Effector memory CD8-positive, alpha-beta T cell (primary cell): Measurements from ENCODE around the gene CCDC146.
"Not testable (repeated sequence)": the region's sequence is repeated elsewhere in the genome, so short reads cannot be mapped to it uniquely, and the experiment has no call there.

Experiments
- ATAC-seq: fragments of 150-1000 bp; cut with Tn5 transposase; replicated peaks from 2 replicates; pipeline ENCODE4 v1.10.0; 2021; ENCODE audit warnings: mild to moderate bottlenecking, moderate library complexity
- DNase-seq, 3 experiments: peaks; one replicate each; pipeline ENCODE4 v3.0.0; 2021
- H3K27ac Mint-ChIP-seq, 2 donors: one replicate each; pipeline ENCODE4 v1.8.0; 2022; ENCODE audit warnings: mild to moderate bottlenecking in 2 of 2, mixed read lengths in 2 of 2, moderate library complexity in 2 of 2
- H3K27me3 Mint-ChIP-seq, 2 donors: one replicate each; pipeline ENCODE4 v1.8.0; 2022; ENCODE audit warnings: mixed read lengths in 2 of 2
- H3K36me3 Mint-ChIP-seq: one replicate; pipeline ENCODE4 v1.8.0; 2022; ENCODE audit warnings: mild to moderate bottlenecking, moderate library complexity, mixed read lengths; ENCODE audit not compliant: insufficient read depth
- H3K4me1 Mint-ChIP-seq, 2 donors: one replicate each; pipeline ENCODE4 v1.8.0; 2022; ENCODE audit warnings: low read depth in 2 of 2, mixed read lengths in 2 of 2
- H3K4me3 Mint-ChIP-seq, 2 donors: one replicate each; pipeline ENCODE4 v1.8.0; 2022; ENCODE audit warnings: mild to moderate bottlenecking in 2 of 2, mixed read lengths in 2 of 2, moderate library complexity in 2 of 2
- H3K9me3 Mint-ChIP-seq, 2 donors: one replicate each; pipeline ENCODE4 v1.8.0; 2022; ENCODE audit warnings: mixed read lengths in 2 of 2

CCDC146 gene

GRCh38 chr7:77248154-77248553 lies 125.7 kb downstream of the CCDC146 start:
- peaks cover 0 to 2% of the 10 kb centered on the region in 2 donors for H3K4me1 Mint-ChIP-seq
- H3K9me3 Mint-ChIP-seq = no peaks in the 10 kb centered on the region
- DNase-seq (no peak), ATAC-seq (no peak)
- no peak overlapping the region for H3K4me3 Mint-ChIP-seq
- no peak overlapping the region for H3K27ac Mint-ChIP-seq
- no peaks in the 10 kb centered on the region for H3K36me3 Mint-ChIP-seq
- H3K27me3 Mint-ChIP-seq = no peaks in the 10 kb centered on the region

GRCh38 chr7:77252506-77252905 lies 130.1 kb downstream of the CCDC146 start:
- Mint-ChIP-seq H3K27ac (no peak overlapping the region), H3K4me3 (no peak overlapping the region), H3K4me1 (peaks cover 0 to 3% of the 10 kb centered on the region in 2 donors), H3K27me3 (no peaks in the 10 kb centered on the region), H3K9me3 (no peaks in the 10 kb centered on the region), H3K36me3 (peaks cover 2% of the 10 kb centered on the region)
- DNase-seq = no peak
- no peak for ATAC-seq

GRCh38 chr7:77253151-77253550 lies 130.7 kb downstream of the CCDC146 start:
- no peaks in the 10 kb centered on the region for H3K9me3 Mint-ChIP-seq
- no peaks in the 10 kb centered on the region for H3K27me3 Mint-ChIP-seq
- peaks cover 0 to 3% of the 10 kb centered on the region in 2 donors for H3K4me1 Mint-ChIP-seq
- no peak overlapping the region for H3K4me3 Mint-ChIP-seq
- H3K36me3 Mint-ChIP-seq = peaks cover 2% of the 10 kb centered on the region
- no peak for ATAC-seq
- no peak overlapping the region for H3K27ac Mint-ChIP-seq
- no peak for DNase-seq

GRCh38 chr7:77254429-77254828 lies 132.0 kb downstream of the CCDC146 start:
- Mint-ChIP-seq H3K4me3 (no peak overlapping the region), H3K36me3 (peaks cover 2% of the 10 kb centered on the region), H3K27me3 (no peaks in the 10 kb centered on the region), H3K9me3 (no peaks in the 10 kb centered on the region), H3K27ac (no peak overlapping the region), H3K4me1 (peaks cover 0 to 3% of the 10 kb centered on the region in 2 donors)
- ATAC-seq (no peak), DNase-seq (no peak)

- Mint-ChIP-seq H3K36me3 (peaks cover 2% of the 10 kb centered on the region), H3K4me1 (peaks cover 0 to 3% of the 10 kb centered on the region in 2 donors), H3K4me3 (no peak overlapping the region), H3K9me3 (no peaks in the 10 kb centered on the region), H3K27me3 (no peaks in the 10 kb centered on the region), H3K27ac (no peak overlapping the region)
- DNase-seq = no peak
- ATAC-seq = no peak
Measured at GRCh38 chr7:77254915-77255314, 132.5 kb downstream of the CCDC146 start.

GRCh38 chr7:77258014-77258413 lies 135.6 kb downstream of the CCDC146 start:
- DNase-seq (no peak), ATAC-seq (no peak)
- H3K4me1 Mint-ChIP-seq = peaks cover 0 to 3% of the 10 kb centered on the region in 2 donors
- no peak overlapping the region for H3K4me3 Mint-ChIP-seq
- no peaks in the 10 kb centered on the region for H3K27me3 Mint-ChIP-seq
- H3K27ac Mint-ChIP-seq = no peak overlapping the region
- peaks cover 2% of the 10 kb centered on the region for H3K36me3 Mint-ChIP-seq
- H3K9me3 Mint-ChIP-seq = no peaks in the 10 kb centered on the region

- DNase-seq = no peak
- ATAC-seq = no peak
- Mint-ChIP-seq H3K9me3 (no peaks in the 10 kb centered on the region), H3K27ac (no peak overlapping the region), H3K36me3 (peaks cover 2% of the 10 kb centered on the region), H3K27me3 (no peaks in the 10 kb centered on the region), H3K4me3 (no peak overlapping the region), H3K4me1 (no peaks in the 10 kb centered on the region)
Measured at GRCh38 chr7:77258593-77258992, 136.2 kb downstream of the CCDC146 start.

GRCh38 chr7:77262316-77262715 lies 139.9 kb downstream of the CCDC146 start:
- ATAC-seq (no peak), DNase-seq (no peak)
- H3K27me3 Mint-ChIP-seq = no peaks in the 10 kb centered on the region
- no peak overlapping the region for H3K4me3 Mint-ChIP-seq
- H3K36me3 Mint-ChIP-seq = no peaks in the 10 kb centered on the region
- no peak overlapping the region for H3K27ac Mint-ChIP-seq
- peaks cover 0 to 5% of the 10 kb centered on the region in 2 donors for H3K4me1 Mint-ChIP-seq
- no peaks in the 10 kb centered on the region for H3K9me3 Mint-ChIP-seq

- no peaks in the 10 kb centered on the region for H3K9me3 Mint-ChIP-seq
- no peak for DNase-seq
- no peaks in the 10 kb centered on the region for H3K27me3 Mint-ChIP-seq
- no peaks in the 10 kb centered on the region for H3K36me3 Mint-ChIP-seq
- H3K27ac Mint-ChIP-seq = no peak overlapping the region
- no peak for ATAC-seq
- peaks cover 0 to 5% of the 10 kb centered on the region in 2 donors for H3K4me1 Mint-ChIP-seq
- no peak overlapping the region for H3K4me3 Mint-ChIP-seq
Measured at GRCh38 chr7:77265666-77266065, 143.3 kb downstream of the CCDC146 start.

- Mint-ChIP-seq H3K4me1 (peaks cover 0 to 5% of the 10 kb centered on the region in 2 donors), H3K36me3 (no peaks in the 10 kb centered on the region), H3K9me3 (no peaks in the 10 kb centered on the region), H3K4me3 (no peak overlapping the region), H3K27me3 (no peaks in the 10 kb centered on the region), H3K27ac (peak overlapping the region in 1 of 2 donors; percentile 44)
- no peak for ATAC-seq
- DNase-seq = no peak
Measured at GRCh38 chr7:77266291-77266794, 143.9 kb downstream of the CCDC146 start.

- ATAC-seq (no peak), DNase-seq (no peak)
- no peak overlapping the region for H3K27ac Mint-ChIP-seq
- no peaks in the 10 kb centered on the region for H3K9me3 Mint-ChIP-seq
- H3K27me3 Mint-ChIP-seq = no peaks in the 10 kb centered on the region
- H3K4me3 Mint-ChIP-seq = no peak overlapping the region
- H3K36me3 Mint-ChIP-seq = no peaks in the 10 kb centered on the region
- peaks cover 0 to 5% of the 10 kb centered on the region in 2 donors for H3K4me1 Mint-ChIP-seq
Measured at GRCh38 chr7:77269360-77270093, 147.1 kb downstream of the CCDC146 start.

- Mint-ChIP-seq H3K4me1 (peaks cover 0 to 5% of the 10 kb centered on the region in 2 donors), H3K27ac (no peak overlapping the region), H3K4me3 (no peak overlapping the region), H3K9me3 (no peaks in the 10 kb centered on the region), H3K36me3 (no peaks in the 10 kb centered on the region), H3K27me3 (no peaks in the 10 kb centered on the region)
- DNase-seq (no peak), ATAC-seq (no peak)
Measured at GRCh38 chr7:77270094-77270480, 147.7 kb downstream of the CCDC146 start.

GRCh38 chr7:77271766-77272165 lies 149.4 kb downstream of the CCDC146 start:
- no peak overlapping the region for H3K4me3 Mint-ChIP-seq
- H3K36me3 Mint-ChIP-seq = no peaks in the 10 kb centered on the region
- H3K9me3 Mint-ChIP-seq = no peaks in the 10 kb centered on the region
- H3K27me3 Mint-ChIP-seq = no peaks in the 10 kb centered on the region
- peaks cover 0 to 7% of the 10 kb centered on the region in 2 donors for H3K4me1 Mint-ChIP-seq
- ATAC-seq (no peak), DNase-seq (no peak)
- no peak overlapping the region for H3K27ac Mint-ChIP-seq

GRCh38 chr7:77275663-77276062 lies 153.2 kb downstream of the CCDC146 start:
- H3K4me3 Mint-ChIP-seq = peak overlapping the region in 1 of 2 donors; percentile 9
- not testable (repeated sequence) for DNase-seq, H3K9me3 Mint-ChIP-seq, H3K36me3 Mint-ChIP-seq, H3K27me3 Mint-ChIP-seq, H3K27ac Mint-ChIP-seq, H3K4me1 Mint-ChIP-seq
- peak; percentile 21 for ATAC-seq
